ENCODE measurements around the gene THSD7B.

DNA sequence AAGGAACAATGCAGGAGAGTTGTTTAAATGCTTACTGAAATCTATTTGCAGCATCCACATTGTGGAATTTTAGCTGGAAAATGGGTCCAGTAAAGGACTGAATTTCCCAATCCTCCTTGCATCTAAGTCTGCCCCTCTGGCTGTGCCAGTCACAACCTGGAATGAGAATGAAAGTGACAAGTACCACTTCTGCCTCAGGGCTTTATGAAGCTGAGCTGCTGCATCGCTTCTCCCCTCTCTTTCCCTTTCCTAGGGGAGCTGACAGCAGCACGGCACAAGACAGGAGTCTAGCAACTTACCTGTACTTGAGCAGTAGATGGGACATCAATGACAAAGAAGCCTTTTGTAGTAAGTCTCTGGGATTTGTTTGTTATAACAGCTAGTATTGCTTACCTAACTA, 27.3 kb upstream of the THSD7B start:
- TF ChIP-seq EZH2 (IDR thresholded peaks at IDR 0.05): no peak
- TF ChIP-seq, protein P1, sequence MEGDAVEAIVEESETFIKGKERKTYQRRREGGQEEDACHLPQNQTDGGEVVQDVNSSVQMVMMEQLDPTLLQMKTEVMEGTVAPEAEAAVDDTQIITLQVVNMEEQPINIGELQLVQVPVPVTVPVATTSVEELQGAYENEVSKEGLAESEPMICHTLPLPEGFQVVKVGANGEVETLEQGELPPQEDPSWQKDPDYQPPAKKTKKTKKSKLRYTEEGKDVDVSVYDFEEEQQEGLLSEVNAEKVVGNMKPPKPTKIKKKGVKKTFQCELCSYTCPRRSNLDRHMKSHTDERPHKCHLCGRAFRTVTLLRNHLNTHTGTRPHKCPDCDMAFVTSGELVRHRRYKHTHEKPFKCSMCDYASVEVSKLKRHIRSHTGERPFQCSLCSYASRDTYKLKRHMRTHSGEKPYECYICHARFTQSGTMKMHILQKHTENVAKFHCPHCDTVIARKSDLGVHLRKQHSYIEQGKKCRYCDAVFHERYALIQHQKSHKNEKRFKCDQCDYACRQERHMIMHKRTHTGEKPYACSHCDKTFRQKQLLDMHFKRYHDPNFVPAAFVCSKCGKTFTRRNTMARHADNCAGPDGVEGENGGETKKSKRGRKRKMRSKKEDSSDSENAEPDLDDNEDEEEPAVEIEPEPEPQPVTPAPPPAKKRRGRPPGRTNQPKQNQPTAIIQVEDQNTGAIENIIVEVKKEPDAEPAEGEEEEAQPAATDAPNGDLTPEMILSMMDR (IDR thresholded peaks at IDR 0.05): no peak

Data from neural progenitor cell (in vitro differentiated cells).